AG04450 (cell line): Measurements from ENCODE around the gene BAHCC1. TPM values are rescaled to one million over a fixed set of nuclear protein-coding genes. Genes with fewer than 3 reads are reported as not detected.

Experiments used
- CTCF ChIA-PET: fragments of 300-600, 350-600 bp; formaldehyde crosslinking; extraction: SDS; loops from one replicate; lab custom pipeline; 2022; ENCODE audit warnings: antibody characterized with exemption, inconsistent platforms; lab: Charles Lee
- POLR2A ChIA-PET: fragments of 350-600 bp; formaldehyde crosslinking; extraction: SDS; loops from one replicate; lab custom pipeline; 2021; ENCODE audit warnings: antibody characterized with exemption, inconsistent platforms; lab: Yijun Ruan, JAX
- DNase-seq: peaks from one replicate; pipeline ENCODE4 v3.0.0-alpha.2; 2011; ENCODE audit warnings: low read depth, low spot score
- H3K27ac ChIP-seq: one replicate; pipeline ENCODE4 v1.5.1; 2012; ENCODE audit warnings: low read depth, low read length, control low read depth
- H3K27me3 ChIP-seq: one replicate; pipeline ENCODE4 v1.6.0; 2012; ENCODE audit warnings: low read length; ENCODE audit not compliant: control insufficient read depth, insufficient read depth
- H3K4me3 ChIP-seq: 2 replicates; pipeline ENCODE4 v1.5.1; 2011; ENCODE audit warnings: mild to moderate bottlenecking, low read depth, low read length, control low read depth
- H3K9me3 ChIP-seq: 2 replicates; pipeline ENCODE4 v1.5.1; 2012; ENCODE audit warnings: low read length; ENCODE audit not compliant: control insufficient read depth, insufficient read depth
- CTCF ChIP-seq: IDR thresholded peaks from 2 replicates; pipeline ENCODE4 v1.5.1; 2011; ENCODE audit warnings: low read depth, low read length, control low read depth, inconsistent platforms
- polyA plus RNA-seq: library from polyadenylated mRNA; depleted of rRNA; stranded (reverse); fragments of >200 nt; gene quantifications from 2 replicates; pipeline ENCODE4 v1.2.3, GENCODE V29; 2011

BAHCC1 gene
- polyA plus RNA-seq, 1 experiment, result 1.3 TPM

GRCh38 chr17:81409190-81409935 is 14.1 kb downstream of the BAHCC1 start:
- CTCF ChIA-PET, result interaction anchor here (0.6 kb wide), 1 partner anchor 735 kb away, joined by 4 read pairs; no protein-coding TSS in a partner anchor
- H3K27ac ChIP-seq, result no peak overlapping the region
- H3K27me3 ChIP-seq, result no peaks in the 10 kb centered on the region
- no peak overlapping the region for H3K4me3 ChIP-seq
- no peaks in the 10 kb centered on the region; the same call in 1 of the 2 replicates for H3K9me3 ChIP-seq
- no peak for DNase-seq
- TF ChIP-seq CTCF, result no peak
- POLR2A ChIA-PET, result no interaction called here

DNA sequence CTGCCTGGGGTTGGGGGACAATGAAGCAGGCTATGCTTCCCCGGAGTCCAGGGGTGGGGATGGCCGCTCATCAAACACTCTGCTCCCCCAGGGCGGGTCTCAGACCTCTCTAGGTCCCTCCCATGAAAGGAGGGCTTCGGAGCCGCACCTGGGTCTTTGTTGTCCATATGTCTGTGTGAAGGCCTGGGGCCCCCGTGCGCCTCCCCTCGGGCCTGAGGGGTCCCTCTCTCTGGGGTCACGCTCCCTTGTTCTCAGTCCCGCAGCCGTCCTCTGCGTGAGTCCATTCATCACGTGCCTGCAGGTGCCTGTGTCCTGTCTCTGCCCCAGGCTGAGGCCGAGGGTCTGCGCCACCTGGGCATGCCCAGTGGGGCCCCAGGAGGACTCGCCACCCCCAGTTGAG is 15.6 kb downstream of the BAHCC1 start:
- no peak overlapping the region for H3K4me3 ChIP-seq
- DNase-seq, result no peak
- H3K27me3 ChIP-seq, result no peaks in the 10 kb centered on the region
- no peak overlapping the region for H3K27ac ChIP-seq
- CTCF ChIA-PET, result no interaction called here
- POLR2A ChIA-PET, result interaction anchor here (0.6 kb wide), 1 partner anchor 12 kb away, joined by 5 read pairs; no protein-coding TSS in a partner anchor
- no peak for TF ChIP-seq CTCF
- H3K9me3 ChIP-seq, result no peaks in the 10 kb centered on the region; the same call in 1 of the 2 replicates

DNA sequence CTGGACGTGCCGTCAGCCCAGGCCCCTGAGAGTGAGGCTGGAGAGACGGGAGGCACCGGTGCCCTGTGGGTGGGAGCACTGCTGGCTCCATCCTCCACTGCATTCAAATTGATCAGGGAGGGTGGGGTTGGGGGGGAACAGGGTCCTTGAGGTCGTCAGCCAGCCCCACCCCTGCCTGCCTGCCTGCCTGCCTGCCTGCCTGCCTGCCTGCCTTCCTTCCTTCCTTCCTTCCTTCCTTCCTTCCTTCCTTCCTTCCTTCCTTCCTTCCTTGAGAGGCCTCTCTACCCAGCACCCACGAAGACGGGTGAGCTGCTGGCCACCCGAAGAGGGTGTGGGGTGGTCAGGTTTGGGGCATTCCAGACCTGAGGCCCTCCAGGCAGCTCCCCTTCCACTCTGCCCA is 16.0 kb downstream of the BAHCC1 start:
- no peaks in the 10 kb centered on the region; the same call in 1 of the 2 replicates for H3K9me3 ChIP-seq
- no peak overlapping the region for H3K27ac ChIP-seq
- no peak for TF ChIP-seq CTCF
- no peaks in the 10 kb centered on the region for H3K27me3 ChIP-seq
- no peak for DNase-seq
- POLR2A ChIA-PET, result interaction anchor here (0.6 to 0.7 kb wide), 2 partner anchors 12 to 26 kb away, joined by 4 to 5 read pairs; no protein-coding TSS in a partner anchor
- CTCF ChIA-PET, result interaction anchor here (0.7 kb wide), 1 partner anchor 19 kb away, joined by 3 read pairs; no protein-coding TSS in a partner anchor
- no peak overlapping the region for H3K4me3 ChIP-seq

GRCh38 chr17:81412490-81413093 is 17.3 kb downstream of the BAHCC1 start:
- CTCF ChIA-PET, result no interaction called here
- DNase-seq, result no peak
- TF ChIP-seq CTCF, result no peak
- POLR2A ChIA-PET, result interaction anchor here (0.6 to 0.8 kb wide), 2 partner anchors 18 to 1296 kb away, joined by 3 to 6 read pairs; partner anchors contain the start of gene BAHCC1
- Histone ChIP-seq H3K27ac (no peak overlapping the region), H3K27me3 (no peaks in the 10 kb centered on the region), H3K9me3 (no peaks in the 10 kb centered on the region; the same call in 1 of the 2 replicates), H3K4me3 (no peak overlapping the region)
